Measurements from ENCODE around the gene OLFM1.

GRCh38 chr9:135151757-135152613, 64.5 kb downstream of the OLFM1 start:
- TF ChIP-seq, protein P1, sequence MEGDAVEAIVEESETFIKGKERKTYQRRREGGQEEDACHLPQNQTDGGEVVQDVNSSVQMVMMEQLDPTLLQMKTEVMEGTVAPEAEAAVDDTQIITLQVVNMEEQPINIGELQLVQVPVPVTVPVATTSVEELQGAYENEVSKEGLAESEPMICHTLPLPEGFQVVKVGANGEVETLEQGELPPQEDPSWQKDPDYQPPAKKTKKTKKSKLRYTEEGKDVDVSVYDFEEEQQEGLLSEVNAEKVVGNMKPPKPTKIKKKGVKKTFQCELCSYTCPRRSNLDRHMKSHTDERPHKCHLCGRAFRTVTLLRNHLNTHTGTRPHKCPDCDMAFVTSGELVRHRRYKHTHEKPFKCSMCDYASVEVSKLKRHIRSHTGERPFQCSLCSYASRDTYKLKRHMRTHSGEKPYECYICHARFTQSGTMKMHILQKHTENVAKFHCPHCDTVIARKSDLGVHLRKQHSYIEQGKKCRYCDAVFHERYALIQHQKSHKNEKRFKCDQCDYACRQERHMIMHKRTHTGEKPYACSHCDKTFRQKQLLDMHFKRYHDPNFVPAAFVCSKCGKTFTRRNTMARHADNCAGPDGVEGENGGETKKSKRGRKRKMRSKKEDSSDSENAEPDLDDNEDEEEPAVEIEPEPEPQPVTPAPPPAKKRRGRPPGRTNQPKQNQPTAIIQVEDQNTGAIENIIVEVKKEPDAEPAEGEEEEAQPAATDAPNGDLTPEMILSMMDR (IDR thresholded peaks at IDR 0.05) = no peak
- no peak for TF ChIP-seq POLR2A (IDR thresholded peaks at IDR 0.05)

All from breast epithelium (tissue), 3 donors.